HL-60/S4 treated with retinoic acid at 250 ng/mL for 4 days and 3 days (cell line): Measurements from ENCODE around the gene UTS2R.
"Not testable (repeated sequence)": the region's sequence is repeated elsewhere in the genome, so short reads cannot be mapped to it uniquely, and the experiment has no call there.

Source experiments
- in situ Hi-C: fragments of 300-500 bp; cut with MboI; formaldehyde crosslinking; loops from 2 replicates; pipeline ENCODE4 v1.7.0; 2022; ENCODE audit warnings: low sequenced_read_pairs

UTS2R gene

DNA sequence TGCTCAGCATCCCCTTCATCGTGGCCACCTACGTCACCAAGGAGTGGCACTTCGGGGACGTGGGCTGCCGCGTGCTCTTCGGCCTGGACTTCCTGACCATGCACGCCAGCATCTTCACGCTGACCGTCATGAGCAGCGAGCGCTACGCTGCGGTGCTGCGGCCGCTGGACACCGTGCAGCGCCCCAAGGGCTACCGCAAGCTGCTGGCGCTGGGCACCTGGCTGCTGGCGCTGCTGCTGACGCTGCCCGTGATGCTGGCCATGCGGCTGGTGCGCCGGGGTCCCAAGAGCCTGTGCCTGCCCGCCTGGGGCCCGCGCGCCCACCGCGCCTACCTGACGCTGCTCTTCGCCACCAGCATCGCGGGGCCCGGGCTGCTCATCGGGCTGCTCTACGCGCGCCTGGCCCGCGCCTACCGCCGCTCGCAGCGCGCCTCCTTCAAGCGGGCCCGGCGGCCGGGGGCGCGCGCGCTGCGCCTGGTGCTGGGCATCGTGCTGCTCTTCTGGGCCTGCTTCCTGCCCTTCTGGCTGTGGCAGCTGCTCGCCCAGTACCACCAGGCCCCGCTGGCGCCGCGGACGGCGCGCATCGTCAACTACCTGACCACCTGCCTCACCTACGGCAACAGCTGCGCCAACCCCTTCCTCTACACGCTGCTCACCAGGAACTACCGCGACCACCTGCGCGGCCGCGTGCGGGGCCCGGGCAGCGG, 3.2 kb downstream of the UTS2R start:
- in situ Hi-C loops: no loop called here

DNA sequence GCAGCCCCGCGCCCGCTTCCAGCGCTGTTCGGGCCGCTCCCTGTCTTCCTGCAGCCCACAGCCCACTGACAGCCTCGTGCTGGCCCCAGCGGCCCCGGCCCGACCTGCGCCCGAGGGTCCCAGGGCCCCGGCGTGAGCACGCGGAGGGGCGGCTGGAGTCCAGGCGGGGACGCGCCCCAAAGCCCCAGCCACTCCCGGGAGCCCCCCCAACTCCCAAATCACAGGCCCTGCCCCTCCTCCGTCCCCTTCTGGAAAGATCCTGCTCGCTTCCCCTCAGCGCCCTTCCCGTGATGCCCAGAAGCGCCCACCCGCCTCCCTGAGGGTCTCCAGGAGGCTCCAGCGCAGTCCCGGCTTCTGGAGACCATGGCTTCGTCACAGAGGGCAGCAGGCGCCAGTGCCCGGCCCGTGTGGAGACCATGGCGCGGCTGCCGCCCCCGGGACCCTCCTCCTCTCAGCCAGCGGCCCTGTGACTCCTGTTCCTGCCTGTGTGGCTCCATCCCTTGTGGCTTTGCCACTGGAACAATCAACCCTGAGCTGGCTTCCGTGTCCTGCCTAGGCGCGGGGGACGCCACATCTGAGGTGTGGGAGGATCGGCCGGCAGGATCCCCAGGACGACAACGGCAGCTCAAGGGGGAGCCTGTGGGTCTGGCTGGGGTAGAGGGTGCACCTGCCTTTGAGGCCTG, 3.9 kb downstream of the UTS2R start:
- in situ Hi-C loops: no loop called here

DNA sequence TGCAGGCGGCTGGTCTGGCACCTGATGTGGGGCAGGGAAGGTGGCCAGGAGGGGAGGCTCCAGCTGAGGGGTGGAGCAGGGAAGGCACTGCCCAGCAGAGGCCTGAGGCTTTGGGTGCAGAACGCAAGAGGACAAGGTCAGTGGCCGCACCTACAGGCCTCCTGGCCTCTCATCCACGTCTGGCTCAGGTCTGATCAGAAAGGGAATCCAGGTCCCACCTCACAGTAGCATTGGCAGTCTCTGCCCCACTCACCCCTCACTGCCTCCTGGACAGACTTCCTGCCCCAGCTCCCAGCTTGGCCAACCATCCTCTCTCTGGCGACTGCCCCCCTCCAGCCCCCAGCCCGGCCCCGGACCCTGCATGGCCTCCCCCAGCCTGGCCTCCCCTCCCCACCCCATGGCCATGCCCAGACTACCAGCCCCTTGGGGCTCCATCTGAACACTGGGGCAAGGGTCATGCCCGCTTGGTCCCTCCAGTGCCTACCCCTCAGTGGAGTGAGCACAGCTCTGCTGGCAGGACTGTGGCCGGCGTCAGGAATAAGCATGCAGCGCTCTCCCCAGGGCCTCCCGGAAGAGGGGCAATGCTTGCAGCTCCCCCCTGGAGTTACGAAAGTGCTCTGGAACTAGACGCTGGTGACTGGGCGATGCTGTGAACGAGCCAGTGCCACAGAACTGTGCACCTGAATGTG, 4.6 kb downstream of the UTS2R start:
- in situ Hi-C loops: no loop called here

- in situ Hi-C loops: not testable (repeated sequence)
Observed at GRCh38 chr17:82377294-82377693, 5.7 kb downstream of the UTS2R start.

GRCh38 chr17:82377924-82378740, 6.6 kb downstream of the UTS2R start:
- in situ Hi-C loops: no loop called here

GRCh38 chr17:82378741-82379021, 7.1 kb downstream of the UTS2R start:
- in situ Hi-C loops: no loop called here

GRCh38 chr17:82380860-82381702, 9.5 kb downstream of the UTS2R start:
- in situ Hi-C loops: no loop called here

- in situ Hi-C loops: not testable (repeated sequence)
Observed at GRCh38 chr17:82381703-82382009, 10.1 kb downstream of the UTS2R start.

- in situ Hi-C loops: not testable (repeated sequence)
Observed at GRCh38 chr17:82382220-82382932, 10.8 kb downstream of the UTS2R start.

DNA sequence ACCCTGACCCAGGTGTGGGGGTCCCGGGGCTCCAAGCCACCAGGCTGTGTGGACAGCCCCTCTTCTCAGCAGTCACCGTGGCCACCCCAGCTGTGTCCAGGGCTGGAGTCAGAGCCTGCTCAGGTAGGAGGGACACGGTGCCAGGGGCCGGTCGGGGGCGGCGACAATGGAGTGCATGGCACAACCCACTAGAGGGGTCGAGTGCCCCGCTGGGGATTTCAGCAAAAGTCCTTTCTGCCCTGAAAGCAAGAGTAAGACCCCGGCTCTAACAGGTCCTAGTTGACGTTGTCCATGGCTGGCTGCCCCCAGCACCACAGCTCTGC, 11.3 kb downstream of the UTS2R start:
- in situ Hi-C loops: no loop called here

DNA sequence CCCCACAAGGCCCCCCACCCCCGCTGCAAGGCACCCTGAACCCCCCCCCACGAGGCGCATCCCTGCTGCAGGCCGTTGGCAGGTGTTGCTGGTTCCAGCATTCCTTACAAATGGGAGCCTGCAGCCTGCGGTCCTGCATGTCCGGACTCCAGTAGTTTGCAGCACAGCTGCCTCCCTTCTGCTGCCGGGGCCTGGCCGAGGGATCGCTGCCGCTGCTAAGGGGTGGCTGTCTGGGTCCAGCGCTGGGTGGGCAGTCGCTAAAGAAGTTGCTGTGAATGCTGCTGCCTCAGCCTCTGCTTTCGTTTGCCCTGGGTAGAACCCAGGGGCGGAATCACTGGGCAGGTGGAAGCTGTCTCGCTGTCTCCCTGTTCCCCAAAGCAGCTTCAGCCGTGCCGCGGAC, 11.8 kb downstream of the UTS2R start:
- in situ Hi-C loops: no loop called here

GRCh38 chr17:82384051-82384729, 12.6 kb downstream of the UTS2R start:
- in situ Hi-C loops: no loop called here

GRCh38 chr17:82384730-82385481, 13.3 kb downstream of the UTS2R start:
- in situ Hi-C loops: no loop called here

DNA sequence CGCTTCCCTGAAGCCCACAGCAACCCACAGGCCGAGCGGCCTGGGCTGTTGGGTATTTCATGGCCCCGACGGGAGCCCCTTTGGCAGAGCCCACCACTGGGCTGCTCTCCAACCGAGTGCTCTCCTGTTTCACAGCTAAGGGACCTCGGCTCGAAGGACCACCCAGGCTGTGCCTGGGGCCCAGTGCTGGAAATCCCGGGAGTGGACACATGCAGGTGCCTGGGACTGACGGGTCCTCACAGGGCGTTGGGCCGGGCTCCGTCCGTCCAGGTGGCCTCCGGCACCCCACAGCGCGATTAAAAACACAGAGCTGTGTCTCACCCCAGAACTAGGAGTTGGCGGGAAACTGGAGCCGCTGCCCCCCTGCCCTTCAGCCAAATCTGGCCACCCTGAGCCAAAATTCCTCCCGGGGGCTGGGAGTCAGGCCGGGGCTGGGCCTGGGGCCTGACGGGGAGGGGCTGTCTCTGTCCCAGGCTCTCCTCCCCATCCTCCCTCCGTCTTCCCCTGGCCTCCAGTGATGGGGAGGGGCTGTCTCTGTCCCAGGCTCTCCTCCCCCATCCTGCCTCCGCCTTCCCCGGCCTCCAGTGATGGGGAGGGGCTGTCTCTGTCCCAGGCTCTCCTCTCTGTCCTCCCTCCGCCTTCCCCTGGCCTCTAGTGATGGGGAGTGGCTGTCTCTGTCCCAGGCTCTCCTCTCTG, 14.1 kb downstream of the UTS2R start:
- in situ Hi-C loops: no loop called here

DNA sequence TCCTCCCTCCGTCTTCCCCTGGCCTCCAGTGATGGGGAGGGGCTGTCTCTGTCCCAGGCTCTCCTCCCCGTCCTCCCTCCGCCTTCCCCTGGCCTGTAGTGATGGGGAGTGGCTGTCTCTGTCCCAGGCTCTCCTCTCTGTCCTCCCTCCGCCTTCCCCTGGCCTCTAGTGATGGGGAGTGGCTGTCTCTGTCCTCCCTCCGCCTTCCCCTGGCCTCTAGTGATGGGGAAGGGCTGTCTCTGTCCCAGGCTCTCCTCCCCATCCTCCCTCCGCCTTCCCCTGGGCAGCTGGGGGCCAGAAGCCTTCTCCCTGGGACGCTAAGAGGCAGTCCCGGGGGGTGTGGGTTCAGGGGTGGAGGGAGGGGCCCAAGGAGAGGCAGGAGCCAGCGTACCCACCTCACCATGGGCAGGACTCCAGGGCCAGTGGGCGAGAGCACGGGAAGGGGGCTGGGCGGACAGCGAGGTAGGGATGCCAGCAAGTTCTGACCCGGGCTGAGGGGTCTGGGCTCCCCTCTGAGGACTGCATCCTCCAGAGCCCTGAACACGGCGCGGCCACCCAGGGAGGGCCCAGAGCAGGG, 14.8 kb downstream of the UTS2R start:
- in situ Hi-C loops: no loop called here

DNA sequence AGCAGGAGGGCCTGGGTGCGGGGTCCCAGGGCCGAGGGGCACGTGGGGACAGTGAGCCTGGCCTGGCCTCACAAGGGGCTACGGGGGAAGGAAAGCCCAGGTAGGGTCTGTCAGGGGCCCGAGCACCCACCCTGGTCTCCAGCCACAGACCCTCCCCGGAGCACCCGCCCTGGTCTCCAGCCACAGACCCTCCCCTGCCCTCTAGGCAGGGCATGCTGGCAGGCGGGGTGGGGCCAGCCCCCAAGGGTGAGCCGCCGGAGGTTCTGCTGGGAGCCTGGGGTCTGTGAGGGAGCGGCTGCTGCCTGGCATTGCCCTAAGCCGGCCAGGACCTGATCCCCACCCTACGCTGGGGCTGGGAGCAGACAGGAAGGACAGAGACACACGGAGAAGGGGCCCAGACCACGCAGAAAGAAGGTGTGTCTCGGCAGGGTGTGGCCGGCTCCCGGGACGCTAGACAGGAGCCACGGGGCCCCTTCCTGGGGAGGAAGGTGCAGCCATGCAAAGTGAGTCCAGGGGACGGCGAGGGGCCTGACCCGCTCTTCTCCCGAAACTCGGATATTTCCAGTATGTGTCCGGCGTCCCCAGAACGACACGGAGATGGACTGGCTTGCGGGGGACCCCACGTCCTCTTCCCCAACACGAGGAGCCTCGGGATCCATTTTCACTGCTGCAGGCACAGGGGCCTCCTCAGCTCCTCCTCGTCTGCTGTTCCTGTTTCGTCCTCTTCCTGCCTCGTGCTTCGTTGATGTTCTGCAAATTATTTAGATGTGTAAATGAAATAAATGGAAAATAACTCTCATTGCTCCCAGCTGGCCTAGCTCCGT, 15.5 kb downstream of the UTS2R start:
- in situ Hi-C loops: no loop called here

DNA sequence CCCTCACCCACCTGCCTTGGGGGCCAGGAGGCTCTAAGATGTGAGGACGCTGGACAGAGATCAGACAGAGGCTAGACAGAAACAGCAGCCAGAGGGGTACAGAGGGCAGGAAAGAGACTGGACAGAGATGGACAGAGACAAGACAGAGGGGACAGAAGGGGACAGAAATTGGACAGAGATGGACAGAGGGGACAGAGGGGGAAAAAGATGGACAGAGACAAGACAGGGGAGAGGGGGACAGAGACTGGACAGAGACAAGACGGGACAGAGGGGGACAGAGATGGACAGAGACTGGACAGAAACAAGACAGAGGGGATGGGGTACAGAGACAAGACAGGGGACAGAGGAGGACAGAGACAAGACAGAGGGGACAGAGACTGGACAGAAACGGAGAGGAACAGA, 16.1 kb downstream of the UTS2R start:
- in situ Hi-C loops: no loop called here
